Thymus (tissue), 11 donors: ENCODE measurements around the gene PTGR2. TPM values are rescaled to one million over a fixed set of nuclear protein-coding genes. Genes with fewer than 3 reads are reported as not detected.
"Not testable (repeated sequence)": the region's sequence is repeated elsewhere in the genome, so short reads cannot be mapped to it uniquely, and the experiment has no call there.

Experiments used
- DNase-seq, 9 donors: peaks; one replicate each; pipeline ENCODE4 v3.0.0-alpha.2; 2013; ENCODE audit warnings: low spot score in 9 of 9, low read depth in 6 of 9, missing footprints in 1 of 9
- H3K27ac ChIP-seq, 2 donors: one replicate each; pipeline ENCODE4 v1.5.1; 2013; ENCODE audit warnings: control low read depth in 1 of 2, low read depth in 1 of 2, low read length in 1 of 2, mild to moderate bottlenecking in 1 of 2, moderate library complexity in 1 of 2
- H3K27me3 ChIP-seq, 2 donors: one replicate each; pipeline ENCODE4 v1.5.1; 2013; ENCODE audit warnings: low read length in 1 of 2; ENCODE audit not compliant: control insufficient read depth in 2 of 2, insufficient read depth in 1 of 2
- H3K36me3 ChIP-seq, 2 donors: one replicate each; pipeline ENCODE4 v1.5.1; 2013; ENCODE audit warnings: low read length in 1 of 2, mild to moderate bottlenecking in 1 of 2, moderate library complexity in 1 of 2; ENCODE audit not compliant: control insufficient read depth in 2 of 2, insufficient read depth in 2 of 2
- H3K4me1 ChIP-seq, 2 donors: one replicate each; pipeline ENCODE4 v1.5.1; 2013; ENCODE audit warnings: low read length in 2 of 2; ENCODE audit not compliant: control insufficient read depth in 2 of 2, insufficient read depth in 2 of 2
- H3K4me3 ChIP-seq, 2 donors: one replicate each; pipeline ENCODE4 v1.5.1; 2013; ENCODE audit warnings: low read length in 2 of 2, control low read depth in 1 of 2, mild to moderate bottlenecking in 1 of 2
- H3K9me3 ChIP-seq, 2 donors: one replicate each; pipeline ENCODE4 v1.5.1; 2013; ENCODE audit warnings: low read length in 1 of 2, mild to moderate bottlenecking in 1 of 2; ENCODE audit not compliant: control insufficient read depth in 2 of 2, insufficient read depth in 1 of 2
- WGBS: extraction: QIAGEN DNeasy Blood & Tissue Kit; methylation state at CpG from one replicate; pipeline ENCODE4 v1.1.7; 2013; 5-methylcytosine and 5-hydroxymethylcytosine counted together
- polyA plus RNA-seq: library from polyadenylated mRNA; stranded (reverse); fragments of 200-250 nt; gene quantifications from one replicate; pipeline ENCODE4 v1.2.3, GENCODE V29; 2013
- total RNA-seq: library from RNA; stranded (reverse); fragments of 120-200 nt; gene quantifications from one replicate; pipeline ENCODE4 v1.2.4, GENCODE V29; 2013
- donor health status: healthy.

PTGR2 gene
- total and polyA plus RNA-seq, 2 donors = 4.9 to 7.9 TPM

DNA sequence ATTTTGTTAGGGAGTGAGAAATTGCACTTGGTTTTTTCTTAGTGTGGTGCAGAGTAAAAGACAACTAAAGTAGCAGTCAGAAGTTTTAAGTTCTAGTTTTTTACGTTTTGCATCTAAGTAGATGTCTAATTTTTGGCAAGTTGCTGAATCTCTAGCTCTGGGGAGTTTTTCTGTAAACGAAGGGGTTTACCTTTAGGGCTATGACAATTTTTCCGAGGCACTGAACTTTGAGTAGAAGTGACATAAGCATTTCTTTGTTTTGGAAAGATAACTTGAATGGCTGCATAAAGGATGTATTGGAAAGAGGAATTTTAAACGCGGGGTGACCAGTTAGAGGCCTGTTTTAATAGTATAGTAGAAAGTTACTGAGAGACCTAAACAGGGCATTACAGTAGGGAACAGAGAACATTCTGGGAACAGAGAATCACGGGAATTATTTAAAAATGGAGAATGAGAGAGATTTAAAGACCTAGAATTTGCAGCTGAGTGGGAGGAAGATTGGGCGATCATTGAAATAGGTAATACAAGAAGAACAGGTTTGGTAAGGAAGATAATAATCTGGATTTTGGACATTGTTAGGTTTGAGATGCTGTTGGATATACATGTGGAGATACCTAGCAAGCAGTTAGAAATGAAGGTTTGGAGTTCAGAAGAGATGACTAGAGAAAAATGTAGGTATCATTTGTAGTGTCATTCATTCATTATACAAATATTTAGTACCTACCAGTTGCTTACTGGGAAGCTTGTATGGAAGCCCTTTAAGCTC, 36.2 kb downstream of the PTGR2 start:
- H3K27ac ChIP-seq = peak overlapping the region in 1 of 2 donors; percentile 84
- H3K4me3 ChIP-seq = peak overlapping the region; percentile 100
- DNase-seq = peak in 1 of 9 donors; percentile 14
- H3K36me3 ChIP-seq = peaks cover 0 to 5% of the 10 kb centered on the region in 2 donors
- H3K4me1 ChIP-seq = peaks cover 5 to 7% of the 10 kb centered on the region in 2 donors
- WGBS = 55% methylated on average over 7 of the region's 7 CpGs
- H3K9me3 ChIP-seq = no peaks in the 10 kb centered on the region
- no peaks in the 10 kb centered on the region for H3K27me3 ChIP-seq

- Histone ChIP-seq H3K9me3 (no peaks in the 10 kb centered on the region), H3K4me1 (peaks cover 5 to 7% of the 10 kb centered on the region in 2 donors), H3K36me3 (peaks cover 0 to 5% of the 10 kb centered on the region in 2 donors), H3K4me3 (no peak overlapping the region), H3K27me3 (no peaks in the 10 kb centered on the region), H3K27ac (no peak overlapping the region)
- WGBS = 82% methylated on average over 3 of the region's 3 CpGs
- no peak for DNase-seq
Measured at GRCh38 chr14:73888460-73888725, 36.8 kb downstream of the PTGR2 start.

GRCh38 chr14:73888971-73889370, 37.3 kb downstream of the PTGR2 start:
- Histone ChIP-seq H3K27me3 (no peaks in the 10 kb centered on the region), H3K9me3 (no peaks in the 10 kb centered on the region), H3K4me3 (no peak overlapping the region), H3K36me3 (peaks cover 4 to 10% of the 10 kb centered on the region in 2 donors), H3K4me1 (peaks cover 5 to 7% of the 10 kb centered on the region in 2 donors), H3K27ac (no peak overlapping the region)
- WGBS = over 99% methylated on average over 2 of the region's 2 CpGs
- no peak for DNase-seq

GRCh38 chr14:73889376-73889775, 37.7 kb downstream of the PTGR2 start:
- 90% methylated on average over 5 of the region's 5 CpGs for WGBS
- Histone ChIP-seq H3K36me3 (peaks cover 8 to 13% of the 10 kb centered on the region in 2 donors), H3K27ac (no peak overlapping the region), H3K9me3 (no peaks in the 10 kb centered on the region), H3K4me3 (no peak overlapping the region), H3K4me1 (peaks cover 5 to 7% of the 10 kb centered on the region in 2 donors), H3K27me3 (no peaks in the 10 kb centered on the region)
- no peak for DNase-seq

DNA sequence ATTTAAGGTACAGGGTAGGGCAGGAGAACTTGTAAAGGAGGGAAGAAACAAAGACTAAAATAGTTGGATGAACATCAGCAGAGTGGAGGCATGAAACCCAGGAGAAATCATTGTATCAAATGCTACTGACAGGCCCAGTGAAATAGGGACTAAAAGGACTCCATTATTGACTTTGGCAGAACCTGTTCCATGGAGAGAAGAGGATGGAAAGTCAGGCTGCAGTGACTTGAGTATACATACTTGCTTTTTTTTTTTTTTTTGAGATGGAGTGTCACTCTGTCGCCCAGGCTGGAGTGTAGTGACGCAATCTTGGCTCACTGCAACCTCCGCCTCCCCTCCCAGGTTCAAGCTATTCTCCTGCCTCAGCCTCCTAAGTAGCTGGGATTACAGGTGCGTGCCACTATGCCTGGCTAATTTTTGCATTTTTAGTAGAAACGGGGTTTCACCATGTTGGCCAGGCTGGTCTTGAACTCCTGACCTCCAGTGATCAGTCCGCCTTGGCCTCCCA, 42.6 kb downstream of the PTGR2 start:
- H3K4me3 ChIP-seq, H3K4me1 ChIP-seq, DNase-seq, H3K9me3 ChIP-seq, H3K27me3 ChIP-seq, H3K27ac ChIP-seq: not testable (repeated sequence)
- peaks cover 44 to 53% of the 10 kb centered on the region in 2 donors for H3K36me3 ChIP-seq
- WGBS = 99% methylated on average over 6 of the region's 6 CpGs

GRCh38 chr14:73895939-73896338, 44.3 kb downstream of the PTGR2 start:
- DNase-seq = no peak
- Histone ChIP-seq H3K4me3 (no peak overlapping the region), H3K9me3 (no peaks in the 10 kb centered on the region), H3K4me1 (no peaks in the 10 kb centered on the region), H3K27me3 (no peaks in the 10 kb centered on the region), H3K36me3 (peaks cover 53 to 65% of the 10 kb centered on the region in 2 donors), H3K27ac (no peak overlapping the region)
- 96% methylated on average over 1 of the region's 1 CpG for WGBS

DNA sequence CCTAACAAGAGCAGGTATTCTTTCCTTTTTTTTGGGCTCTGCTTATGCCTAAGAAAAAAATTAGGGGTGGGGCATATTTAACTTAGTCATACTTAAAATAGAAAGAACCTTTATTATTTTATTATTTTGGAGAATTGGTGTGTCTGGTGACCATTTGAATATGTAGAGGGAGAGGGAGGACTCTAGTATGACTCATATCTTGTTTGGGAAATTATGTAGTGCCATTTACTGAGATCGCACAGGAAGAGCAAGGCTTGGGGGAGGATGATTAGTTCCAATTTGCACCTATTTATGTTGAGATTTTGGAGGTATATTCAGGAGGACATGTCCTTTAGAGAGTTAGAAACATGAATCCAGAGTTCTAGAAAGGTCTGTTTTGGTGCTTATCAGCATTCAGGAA, 44.9 kb downstream of the PTGR2 start:
- H3K27ac ChIP-seq = no peak overlapping the region
- H3K9me3 ChIP-seq = no peaks in the 10 kb centered on the region

GRCh38 chr14:73903028-73903427, 51.4 kb downstream of the PTGR2 start:
- Histone ChIP-seq H3K27me3 (no peaks in the 10 kb centered on the region), H3K36me3 (peaks cover 46 to 62% of the 10 kb centered on the region in 2 donors), H3K9me3 (no peaks in the 10 kb centered on the region), H3K4me1 (no peaks in the 10 kb centered on the region), H3K27ac (no peak overlapping the region), H3K4me3 (no peak overlapping the region)
- no peak for DNase-seq
- 87% methylated on average over 3 of the region's 3 CpGs for WGBS

More for the DNA sequence above, 44.9 kb downstream of the PTGR2 start:
- Histone ChIP-seq H3K4me3 (no peak overlapping the region), H3K4me1 (no peaks in the 10 kb centered on the region), H3K36me3 (peaks cover 53 to 65% of the 10 kb centered on the region in 2 donors), H3K27me3 (no peaks in the 10 kb centered on the region)
- no peak for DNase-seq
- 96% methylated on average over 1 of the region's 1 CpG for WGBS

GRCh38 chr14:73909681-73910080, 58.0 kb downstream of the PTGR2 start:
- WGBS = 98% methylated on average over 1 of the region's 1 CpG
- H3K4me1 ChIP-seq = no peaks in the 10 kb centered on the region
- H3K4me3 ChIP-seq = no peak overlapping the region
- DNase-seq = no peak
- peaks cover 65 to 71% of the 10 kb centered on the region in 2 donors for H3K36me3 ChIP-seq
- H3K9me3 ChIP-seq = no peaks in the 10 kb centered on the region
- no peak overlapping the region for H3K27ac ChIP-seq
- H3K27me3 ChIP-seq = no peaks in the 10 kb centered on the region
